22Rv1 (cell line): Measurements from ENCODE around the gene PDK4.

ENCODE experiments used
- ZFX ChIP-seq: fragments of 450-650 bp; IDR thresholded peaks from 2 replicates; pipeline ENCODE4 v1.6.1; 2017; ENCODE audit warnings: antibody characterized with exemption, borderline replicate concordance
- TF ChIP-seq, protein P1 (sequence below): fragments of 450-650 bp; IDR thresholded peaks from 2 replicates; pipeline ENCODE4 v1.5.1; 2017; ENCODE audit warnings: mild to moderate bottlenecking

- TF ChIP-seq, protein P1, sequence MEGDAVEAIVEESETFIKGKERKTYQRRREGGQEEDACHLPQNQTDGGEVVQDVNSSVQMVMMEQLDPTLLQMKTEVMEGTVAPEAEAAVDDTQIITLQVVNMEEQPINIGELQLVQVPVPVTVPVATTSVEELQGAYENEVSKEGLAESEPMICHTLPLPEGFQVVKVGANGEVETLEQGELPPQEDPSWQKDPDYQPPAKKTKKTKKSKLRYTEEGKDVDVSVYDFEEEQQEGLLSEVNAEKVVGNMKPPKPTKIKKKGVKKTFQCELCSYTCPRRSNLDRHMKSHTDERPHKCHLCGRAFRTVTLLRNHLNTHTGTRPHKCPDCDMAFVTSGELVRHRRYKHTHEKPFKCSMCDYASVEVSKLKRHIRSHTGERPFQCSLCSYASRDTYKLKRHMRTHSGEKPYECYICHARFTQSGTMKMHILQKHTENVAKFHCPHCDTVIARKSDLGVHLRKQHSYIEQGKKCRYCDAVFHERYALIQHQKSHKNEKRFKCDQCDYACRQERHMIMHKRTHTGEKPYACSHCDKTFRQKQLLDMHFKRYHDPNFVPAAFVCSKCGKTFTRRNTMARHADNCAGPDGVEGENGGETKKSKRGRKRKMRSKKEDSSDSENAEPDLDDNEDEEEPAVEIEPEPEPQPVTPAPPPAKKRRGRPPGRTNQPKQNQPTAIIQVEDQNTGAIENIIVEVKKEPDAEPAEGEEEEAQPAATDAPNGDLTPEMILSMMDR, result no peak
- TF ChIP-seq ZFX, result no peak
These were observed 9.0 kb upstream of the PDK4 start for GRCh38 chr7:95605275-95605674.
